Ishikawa (cell line): ENCODE results near the gene RFX4.

Experiments used
- CEBPB ChIP-seq: IDR thresholded peaks from 2 replicates; pipeline ENCODE4 v1.6.1; 2012
- CREB1 ChIP-seq: IDR thresholded peaks from 2 replicates; pipeline ENCODE4 v1.6.1; 2012; ENCODE audit warnings: low read depth
- EGR1 ChIP-seq: IDR thresholded peaks from 2 replicates; pipeline ENCODE4 v1.6.1; 2012
- EP300 ChIP-seq: IDR thresholded peaks from 2 replicates; pipeline ENCODE4 v1.6.1; 2012; ENCODE audit warnings: borderline replicate concordance
- FOXM1 ChIP-seq: IDR thresholded peaks from 2 replicates; pipeline ENCODE4 v1.6.1; 2012; ENCODE audit warnings: low read depth, borderline replicate concordance
- MAX ChIP-seq: IDR thresholded peaks from 2 replicates; pipeline ENCODE4 v1.6.1; 2012
- NFIC ChIP-seq: IDR thresholded peaks from 2 replicates; pipeline ENCODE4 v1.6.1; 2012
- RAD21 ChIP-seq: IDR thresholded peaks from 2 replicates; pipeline ENCODE4 v1.6.1; 2012; ENCODE audit warnings: low read depth
- REST ChIP-seq: IDR thresholded peaks from 2 replicates; pipeline ENCODE4 v1.6.1; 2012; ENCODE audit warnings: low read depth, mild to moderate bottlenecking
- TAF1 ChIP-seq: IDR thresholded peaks from 2 replicates; pipeline ENCODE4 v1.6.1; 2012; ENCODE audit warnings: low read depth, mild to moderate bottlenecking
- TCF12 ChIP-seq: IDR thresholded peaks from 2 replicates; pipeline ENCODE4 v1.6.1; 2012; ENCODE audit warnings: low read depth
- USF1 ChIP-seq: IDR thresholded peaks from 2 replicates; pipeline ENCODE4 v1.6.1; 2012
- ZBTB7A ChIP-seq: IDR thresholded peaks from 2 replicates; pipeline ENCODE4 v1.6.1; 2012; ENCODE audit warnings: low read depth

- no peak for TF ChIP-seq MAX
- TF ChIP-seq CREB1, result no peak
- no peak for TF ChIP-seq USF1
- TF ChIP-seq FOXM1, result no peak
- TF ChIP-seq CEBPB, result no peak
- TF ChIP-seq ZBTB7A, result no peak
- TF ChIP-seq EGR1, result no peak
- TF ChIP-seq TAF1, result no peak
- TF ChIP-seq NFIC, result no peak
- TF ChIP-seq REST, result no peak
- no peak for TF ChIP-seq RAD21
- no peak for TF ChIP-seq EP300
- no peak for TF ChIP-seq TCF12
Measured at GRCh38 chr12:106679574-106679973, 96.8 kb downstream of the RFX4 start.
